HEK293 (cell line): ENCODE data around the gene NEMP1.
A peak's percentile ranks its signal among the peaks of the same experiment; 100 is the strongest.

Source experiments
- CTCF ChIP-seq: fragments of 450-650 bp; formaldehyde crosslinking; IDR thresholded peaks from 2 replicates; pipeline ENCODE4 v1.5.1; 2016; ENCODE audit warnings: missing biosample characterization, missing genetic modification characterization
- FEZF1 ChIP-seq: fragments of 450-650 bp; formaldehyde crosslinking; IDR thresholded peaks from 2 replicates; pipeline ENCODE4 v1.5.1; 2016; ENCODE audit warnings: missing biosample characterization, missing genetic modification characterization
- HIC1 ChIP-seq: fragments of 450-650 bp; formaldehyde crosslinking; IDR thresholded peaks from 2 replicates; pipeline ENCODE4 v1.5.1; 2016; ENCODE audit warnings: missing biosample characterization, missing genetic modification characterization
- PRDM10 ChIP-seq: fragments of 450-650 bp; formaldehyde crosslinking; IDR thresholded peaks from 2 replicates; pipeline ENCODE4 v1.5.1; 2016; ENCODE audit warnings: missing biosample characterization, missing genetic modification characterization
- REPIN1 ChIP-seq: fragments of 450-650 bp; formaldehyde crosslinking; IDR thresholded peaks from 2 replicates; pipeline ENCODE4 v1.5.1; 2017; ENCODE audit warnings: missing biosample characterization, missing genetic modification characterization, low read depth
- SCRT1 ChIP-seq: fragments of 450-650 bp; formaldehyde crosslinking; IDR thresholded peaks from 2 replicates; pipeline ENCODE4 v1.5.1; 2016; ENCODE audit warnings: missing biosample characterization, missing genetic modification characterization, borderline replicate concordance
- SP2 ChIP-seq: fragments of 450-650 bp; formaldehyde crosslinking; IDR thresholded peaks from 2 replicates; pipeline ENCODE4 v1.5.1; 2016; ENCODE audit warnings: missing biosample characterization, missing genetic modification characterization
- SP7 ChIP-seq: fragments of 450-650 bp; formaldehyde crosslinking; IDR thresholded peaks from 2 replicates; pipeline ENCODE4 v1.5.1; 2016; ENCODE audit warnings: missing biosample characterization, missing genetic modification characterization
- ZIC2 ChIP-seq: fragments of 450-650 bp; formaldehyde crosslinking; IDR thresholded peaks from 2 replicates; pipeline ENCODE4 v1.5.1; 2016; ENCODE audit warnings: missing biosample characterization, missing genetic modification characterization
- ZNF10 ChIP-seq: fragments of 450-650 bp; formaldehyde crosslinking; IDR thresholded peaks from 2 replicates; pipeline ENCODE4 v1.5.1; 2017; ENCODE audit warnings: missing biosample characterization, missing genetic modification characterization
- ZNF175 ChIP-seq: fragments of 450-650 bp; formaldehyde crosslinking; IDR thresholded peaks from 2 replicates; pipeline ENCODE4 v1.5.1; 2016; ENCODE audit warnings: missing biosample characterization, missing genetic modification characterization
- ZNF18 ChIP-seq: fragments of 450-650 bp; formaldehyde crosslinking; IDR thresholded peaks from 2 replicates; pipeline ENCODE4 v1.5.1; 2016; ENCODE audit warnings: missing biosample characterization, missing genetic modification characterization
- ZNF19 ChIP-seq: fragments of 450-650 bp; formaldehyde crosslinking; IDR thresholded peaks from 2 replicates; pipeline ENCODE4; 2016; ENCODE audit warnings: missing biosample characterization, missing genetic modification characterization, low read depth
- ZNF23 ChIP-seq: fragments of 450-650 bp; formaldehyde crosslinking; IDR thresholded peaks from 2 replicates; pipeline ENCODE4 v1.5.1; 2016; ENCODE audit warnings: missing biosample characterization, missing genetic modification characterization, borderline replicate concordance
- ZNF248 ChIP-seq: fragments of 450-650 bp; formaldehyde crosslinking; IDR thresholded peaks from 2 replicates; pipeline ENCODE4 v1.5.1; 2017; ENCODE audit warnings: missing biosample characterization, missing genetic modification characterization
- ZNF311 ChIP-seq: fragments of 450-650 bp; formaldehyde crosslinking; IDR thresholded peaks from 2 replicates; pipeline ENCODE4 v1.5.1; 2017; ENCODE audit warnings: missing biosample characterization, missing genetic modification characterization, borderline replicate concordance
- ZNF362 ChIP-seq: fragments of 450-650 bp; formaldehyde crosslinking; IDR thresholded peaks from 2 replicates; pipeline ENCODE4 v1.5.1; 2016; ENCODE audit warnings: missing biosample characterization, missing genetic modification characterization
- ZNF423 ChIP-seq: fragments of 450-650 bp; formaldehyde crosslinking; IDR thresholded peaks from 2 replicates; pipeline ENCODE4 v1.5.1; 2016; ENCODE audit warnings: missing biosample characterization, missing genetic modification characterization
- ZNF433 ChIP-seq: fragments of 450-650 bp; formaldehyde crosslinking; IDR thresholded peaks from 2 replicates; pipeline ENCODE4 v1.5.1; 2016; ENCODE audit warnings: missing biosample characterization, missing genetic modification characterization, low read depth
- ZNF449 ChIP-seq: fragments of 450-650 bp; formaldehyde crosslinking; IDR thresholded peaks from 2 replicates; pipeline ENCODE4 v1.5.1; 2017; ENCODE audit warnings: missing biosample characterization, mild to moderate bottlenecking, missing genetic modification characterization, moderate library complexity
- ZNF514 ChIP-seq: fragments of 450-650 bp; formaldehyde crosslinking; IDR thresholded peaks from 2 replicates; pipeline ENCODE4 v1.5.1; 2016; ENCODE audit warnings: missing biosample characterization, missing genetic modification characterization
- ZNF580 ChIP-seq: fragments of 450-650 bp; formaldehyde crosslinking; IDR thresholded peaks from 2 replicates; pipeline ENCODE4 v1.5.1; 2016; ENCODE audit warnings: missing biosample characterization, missing genetic modification characterization
- ZNF654 ChIP-seq: fragments of 450-650 bp; formaldehyde crosslinking; IDR thresholded peaks from 2 replicates; pipeline ENCODE4 v1.5.1; 2016; ENCODE audit warnings: low read depth, missing biosample characterization, missing genetic modification characterization
- ZNF701 ChIP-seq: fragments of 450-650 bp; formaldehyde crosslinking; IDR thresholded peaks from 2 replicates; pipeline ENCODE4 v1.5.1; 2016; ENCODE audit warnings: missing biosample characterization, missing genetic modification characterization
- ZNF785 ChIP-seq: fragments of 450-650 bp; formaldehyde crosslinking; IDR thresholded peaks from 2 replicates; pipeline ENCODE4 v1.5.1; 2016; ENCODE audit warnings: missing biosample characterization, missing genetic modification characterization
- ZNF837 ChIP-seq: fragments of 450-650 bp; formaldehyde crosslinking; IDR thresholded peaks from 2 replicates; pipeline ENCODE4 v1.5.1; 2016; ENCODE audit warnings: missing biosample characterization, missing genetic modification characterization

The NEMP1 gene

GRCh38 chr12:57088354-57089270, 10.0 kb upstream of the NEMP1 start, which contains the start of gene NAB2 (continued):
- TF ChIP-seq ZNF19 (tag by site-specific recombination) (no peak), ZNF311 (no peak), PRDM10 (tag by site-specific recombination) (peak; percentile 92), ZNF514 (tag by site-specific recombination) (no peak), HIC1 (tag by site-specific recombination) (peak; percentile 91), ZNF580 (tag by site-specific recombination) (no peak), SP7 (peak; percentile 61), ZNF10 (tag by site-specific recombination) (no peak), ZNF837 (tag by site-specific recombination) (no peak), SP2 (peak; percentile 58), ZNF449 (tag by site-specific recombination) (peak; percentile 88), ZNF248 (tag by site-specific recombination) (no peak), CTCF (tag by site-specific recombination) (no peak; the same call in 1 of the 2 replicates), REPIN1 (peak; percentile 64; the same call in 1 of the 2 replicates), ZNF433 (tag by site-specific recombination) (no peak), ZNF785 (tag by site-specific recombination) (0 out of 2 replicates have a peak, but pooled peaks have one; percentile 27), ZNF362 (tag by site-specific recombination) (no peak), ZNF175 (tag by site-specific recombination) (no peak), SCRT1 (no peak), ZNF23 (tag by site-specific recombination) (no peak), FEZF1 (tag by site-specific recombination) (no peak), ZNF423 (tag by site-specific recombination) (no peak), ZNF18 (0 out of 2 replicates have a peak, but pooled peaks have one; percentile 11), ZNF654 (tag by site-specific recombination) (no peak), ZNF701 (tag by site-specific recombination) (no peak), ZIC2 (tag by site-specific recombination) (peak; percentile 54)
